HCT116 (cell line): ENCODE measurements around the gene KCNK2. TPM values are rescaled to one million over a fixed set of nuclear protein-coding genes. Genes with fewer than 3 reads are reported as not detected.

ENCODE experiments used
- ATAC-seq: fragments of 200-7000 bp; cut with Tn5 transposase; 2 replicates; pipeline ENCODE4 v1.9.1; 2020; ENCODE audit warnings: mild to moderate bottlenecking, moderate library complexity
- BruUV-seq: library from RNA; stranded (reverse); fragments of 400-500 nt; replicated peaks from 2 replicates; lab custom pipeline; 2021; lab: Mats Ljungman, UMichigan
- CTCF ChIA-PET: fragments of 300-600 bp; sonication (Branson Sonifier 250); formaldehyde crosslinking; loops from one replicate; lab custom pipeline; 2021; ENCODE audit warnings: antibody characterized with exemption; lab: Charles Lee
- POLR2A ChIA-PET: fragments of 300-600, 350-600 bp; sonication (Branson Sonifier 250); formaldehyde crosslinking; loops from one replicate; lab custom pipeline; 2021; ENCODE audit warnings: antibody characterized with exemption; lab: Charles Lee
- RAD21 ChIA-PET, 2 experiments: fragments of 300-600 bp; sonication (Branson Sonifier 250); formaldehyde crosslinking; loops; one replicate each; lab custom pipeline; 2023; ENCODE audit warnings: low total read pairs in 2 of 2; ENCODE audit not compliant: uncharacterized antibody in 2 of 2, unreplicated experiment in 2 of 2, low non-redundant PET in 1 of 2; lab: Charles Lee
- DNase-seq: peaks from one replicate; pipeline ENCODE4 v3.0.0-alpha.2; 2010; ENCODE audit warnings: low read depth, low spot score
- H2AFZ ChIP-seq: fragments of 200-600 bp; shearing (Covaris generic), sonication (generic); 2 replicates; pipeline ENCODE4 v1.6.1; 2017; ENCODE audit warnings: low read depth, mixed run types, mixed read lengths, antibody characterized with exemption, low read length; ENCODE audit not compliant: poor library complexity, severe bottlenecking
- H3K27ac ChIP-seq: 2 replicates; pipeline ENCODE4 v1.5.1; 2012; ENCODE audit warnings: low read depth, low read length
- H3K27me3 ChIP-seq: fragments of 200-600 bp; sonication (generic); 2 replicates; pipeline ENCODE4 v1.6.1; 2016; ENCODE audit warnings: mixed run types, low read length, mixed read lengths; ENCODE audit not compliant: insufficient read depth
- H3K36me3 ChIP-seq, 2 experiments: fragments of 200-500 bp in 1 of 2; fragments of 200-600 bp in 1 of 2; sonication (Bioruptor generic) in 1 of 2; sonication (generic) in 1 of 2; 2 replicates each; pipeline versions ENCODE4 v1.5.1 to v1.6.1; 2014 to 2016; ENCODE audit warnings: low read length in 2 of 2, inconsistent platforms in 1 of 2, mixed read lengths in 1 of 2, mixed run types in 1 of 2; ENCODE audit not compliant: insufficient read depth in 2 of 2, control insufficient read depth in 1 of 2
- H3K4me1 ChIP-seq, 2 experiments: fragments of 200-600 bp in 1 of 2; sonication (generic) in 1 of 2; 2 replicates each; pipeline versions ENCODE4 v1.5.1 to v1.6.1; 2012 to 2017; ENCODE audit warnings: low read length in 2 of 2, inconsistent platforms in 1 of 2, mild to moderate bottlenecking in 1 of 2, mixed read lengths in 1 of 2, mixed run types in 1 of 2, moderate library complexity in 1 of 2; ENCODE audit not compliant: insufficient read depth in 2 of 2, control insufficient read depth in 1 of 2
- H3K4me2 ChIP-seq: fragments of 200-600 bp; sonication (generic); 2 replicates; pipeline ENCODE4 v1.6.1; 2017; ENCODE audit warnings: mixed run types, low read length, mixed read lengths
- H3K4me3 ChIP-seq, 2 experiments: fragments of 200-600 bp in 1 of 2; sonication (generic) in 1 of 2; replicated peaks in 1 of 2; 2 replicates each; pipeline ENCODE4 v1.5.1; 2011 to 2016; ENCODE audit warnings: low read length in 2 of 2, control low read depth in 1 of 2, low read depth in 1 of 2, mild to moderate bottlenecking in 1 of 2, mixed read lengths in 1 of 2, mixed run types in 1 of 2
- H3K79me2 ChIP-seq: fragments of 200-600 bp; sonication (generic); 2 replicates; pipeline ENCODE4 v1.6.1; 2017; ENCODE audit warnings: mild to moderate bottlenecking, mixed run types, low read length, moderate library complexity, mixed read lengths; ENCODE audit not compliant: insufficient read depth
- H3K9ac ChIP-seq: fragments of 200-600 bp; sonication (generic); 2 replicates; pipeline ENCODE4 v1.6.1; 2016; ENCODE audit warnings: low read length, mixed read lengths
- H3K9me2 ChIP-seq: fragments of 200-600 bp; sonication (generic), shearing (Covaris generic); 2 replicates; pipeline ENCODE4 v1.6.1; 2017; ENCODE audit warnings: mixed run types, mild to moderate bottlenecking, moderate library complexity; ENCODE audit not compliant: insufficient read depth
- H3K9me3 ChIP-seq, 2 experiments: fragments of 200-500 bp in 1 of 2; fragments of 200-600 bp in 1 of 2; sonication (Bioruptor generic) in 1 of 2; sonication (generic) in 1 of 2; 2 replicates each; pipeline ENCODE4 v1.6.1; 2014 to 2017; ENCODE audit warnings: low read length in 2 of 2, mixed read lengths in 2 of 2, inconsistent platforms in 1 of 2, low read depth in 1 of 2, mild to moderate bottlenecking in 1 of 2, mixed run types in 1 of 2, moderate library complexity in 1 of 2; ENCODE audit not compliant: control insufficient read depth in 1 of 2, insufficient read depth in 1 of 2
- H4K20me1 ChIP-seq: fragments of 200-600 bp; sonication (generic), shearing (Covaris generic); 2 replicates; pipeline ENCODE4 v1.6.1; 2017; ENCODE audit warnings: mixed run types, mild to moderate bottlenecking, moderate library complexity; ENCODE audit not compliant: insufficient read depth
- CTCF ChIP-seq, 3 experiments: fragments of 200-600 bp in 1 of 3; sonication (generic) in 1 of 3; IDR thresholded peaks in 2 of 3; conservative IDR thresholded peaks in 1 of 3; 2 replicates each; pipeline ENCODE4 v1.5.1; 2012 to 2017; ENCODE audit warnings: low read depth in 2 of 3, low read length in 2 of 3, antibody characterized with exemption in 1 of 3, borderline replicate concordance in 1 of 3, control low read depth in 1 of 3, mild to moderate bottlenecking in 1 of 3, mixed read lengths in 1 of 3, mixed run types in 1 of 3, moderate library complexity in 1 of 3; ENCODE audit not compliant: insufficient read depth in 1 of 3
- ELF1 ChIP-seq: IDR thresholded peaks from 2 replicates; pipeline ENCODE4 v1.6.1; 2012; ENCODE audit warnings: low read depth, borderline replicate concordance
- EZH2phosphoT487 ChIP-seq: fragments of 200-600 bp; IDR thresholded peaks from 2 replicates; pipeline ENCODE4 v1.6.1; 2018; ENCODE audit warnings: antibody characterized with exemption, borderline replicate concordance
- FOSL1 ChIP-seq: IDR thresholded peaks from 2 replicates; pipeline ENCODE4 v1.6.1; 2012; ENCODE audit warnings: low read depth
- POLR2A ChIP-seq: IDR thresholded peaks from 2 replicates; pipeline ENCODE4 v1.7.0; 2011; ENCODE audit warnings: borderline replicate concordance; ENCODE audit not compliant: insufficient read depth, insufficient read length; ENCODE audit errors: extremely low read depth
- REST ChIP-seq: IDR thresholded peaks from 2 replicates; pipeline ENCODE4 v1.6.1; 2012; ENCODE audit warnings: low read depth
- TCF7L2 ChIP-seq: IDR thresholded peaks from 2 replicates; pipeline ENCODE4 v1.7.0; 2011; ENCODE audit warnings: borderline replicate concordance, inconsistent platforms; ENCODE audit not compliant: insufficient read depth, insufficient read length; ENCODE audit errors: extremely low read depth
- YY1 ChIP-seq: IDR thresholded peaks from 2 replicates; pipeline ENCODE4 v1.6.1; 2011; ENCODE audit warnings: low read length, low read depth, moderate library complexity, mild to moderate bottlenecking; ENCODE audit not compliant: insufficient replicate concordance; ENCODE audit errors: extremely low read depth
- intact Hi-C: fragments of 100-400 bp; cut with micrococcal nuclease; formaldehyde crosslinking; loops from 2 replicates; pipeline ENCODE4 v1.10.0; 2022
- total RNA-seq: library from RNA; stranded (reverse); gene quantifications from one replicate; pipeline ENCODE4 v1.2.1, GENCODE V29; 2021; ENCODE audit not compliant: unreplicated experiment

KCNK2 gene
- total RNA-seq, 1 experiment from 2014 or later: 0.27 TPM

DNA sequence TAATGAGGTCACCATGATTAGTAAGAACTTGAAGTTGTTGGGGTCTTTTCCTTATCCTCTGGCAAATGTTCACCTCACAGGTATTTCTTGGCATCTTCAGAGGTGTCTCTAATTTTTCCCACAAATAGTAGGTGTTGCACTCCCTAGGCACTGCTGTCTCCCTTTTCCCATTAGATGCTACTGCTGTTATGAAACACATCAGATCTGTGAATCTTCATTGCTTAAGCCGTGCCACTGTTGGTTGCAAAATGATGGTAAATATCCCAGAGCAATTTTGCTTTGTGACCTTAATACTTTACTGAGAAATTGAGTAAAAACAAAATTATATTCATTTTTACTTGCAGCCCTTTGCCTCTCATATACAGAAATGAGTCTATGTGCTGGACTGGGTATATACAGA, 169.6 kb downstream of the KCNK2 start:
- no TSS peak for BruUV-seq

More for the DNA sequence above, 169.6 kb downstream of the KCNK2 start:
- Histone ChIP-seq H3K79me2 (no peaks in the 10 kb centered on the region), H3K4me3 (no peak overlapping the region), H4K20me1 (no peaks in the 10 kb centered on the region), H3K36me3 (no peaks in the 10 kb centered on the region), H2AFZ (no peak overlapping the region), H3K4me2 (no peak overlapping the region), H3K4me1 (no peaks in the 10 kb centered on the region), H3K9me3 (no peaks in the 10 kb centered on the region), H3K27me3 (no peaks in the 10 kb centered on the region), H3K9ac (no peak overlapping the region), H3K27ac (no peak overlapping the region), H3K9me2 (no peaks in the 10 kb centered on the region)
- ATAC-seq: no peak
- CTCF ChIA-PET: no interaction called here
- RAD21 ChIA-PET: no interaction called here
- POLR2A ChIA-PET: no interaction called here
- DNase-seq: no peak
- TF ChIP-seq POLR2A: no peak
- TF ChIP-seq EZH2phosphoT487: no peak
- no peak for TF ChIP-seq REST
- TF ChIP-seq YY1: no peak
- TF ChIP-seq TCF7L2: no peak
- TF ChIP-seq ELF1: no peak
- TF ChIP-seq FOSL1: no peak
- TF ChIP-seq CTCF (IDR thresholded peaks at IDR 0.05 in 2 of 3, conservative IDR thresholded peaks at IDR 0.05 in 1 of 3; ENCODE audit: borderline replicate concordance in 1 of 3, insufficient read depth in 1 of 3, low read depth in 2 of 3, low read length in 2 of 3): no peak
- intact Hi-C loops: no loop called here
